GM23248 (cell line): ENCODE measurements around the gene VAV2. TPM values are rescaled to one million over a fixed set of nuclear protein-coding genes. Genes with fewer than 3 reads are reported as not detected.
"Not testable (repeated sequence)": the region's sequence is repeated elsewhere in the genome, so short reads cannot be mapped to it uniquely, and the experiment has no call there.

Experiments
- DNase-seq: peaks from one replicate; pipeline ENCODE4 v3.0.0-alpha.2; 2015
- H2AFZ ChIP-seq: fragments of 200-600 bp; sonication (generic); 2 replicates; pipeline ENCODE4 v1.6.1; 2016; ENCODE audit warnings: antibody characterized with exemption
- H3F3A ChIP-seq: fragments of 200-600 bp; sonication (generic); 2 replicates; pipeline ENCODE4 v1.6.1; 2016; ENCODE audit warnings: mild to moderate bottlenecking, antibody characterized with exemption, mixed run types; ENCODE audit not compliant: insufficient read depth
- H3K27ac ChIP-seq: fragments of 200-600 bp; sonication (generic); 2 replicates; pipeline ENCODE4 v1.5.1; 2016; ENCODE audit warnings: mild to moderate bottlenecking
- H3K27me3 ChIP-seq: fragments of 200-600 bp; sonication (generic); replicated peaks from 2 replicates; pipeline ENCODE4 v1.6.1; 2016; ENCODE audit warnings: mild to moderate bottlenecking; ENCODE audit not compliant: insufficient read depth
- H3K36me3 ChIP-seq: fragments of 200-600 bp; sonication (generic); 2 replicates; pipeline ENCODE4 v1.6.1; 2016; ENCODE audit warnings: low read depth, mild to moderate bottlenecking
- H3K4me1 ChIP-seq: fragments of 200-600 bp; sonication (generic); 2 replicates; pipeline ENCODE4 v1.6.1; 2016; ENCODE audit warnings: mild to moderate bottlenecking; ENCODE audit not compliant: insufficient read depth
- H3K4me2 ChIP-seq: fragments of 200-600 bp; sonication (generic); one replicate; pipeline ENCODE4 v1.6.1; 2016; ENCODE audit warnings: mild to moderate bottlenecking; ENCODE audit not compliant: unreplicated experiment
- H3K4me3 ChIP-seq: fragments of 200-600 bp; sonication (generic); 2 replicates; pipeline ENCODE4 v1.5.1; 2016; ENCODE audit warnings: mild to moderate bottlenecking
- H3K79me2 ChIP-seq: fragments of 200-600 bp; sonication (generic); 2 replicates; pipeline ENCODE4 v1.6.1; 2016; ENCODE audit warnings: mild to moderate bottlenecking; ENCODE audit not compliant: insufficient read depth
- H3K9ac ChIP-seq: fragments of 200-600 bp; sonication (generic); 2 replicates; pipeline ENCODE4 v1.6.1; 2016; ENCODE audit warnings: mild to moderate bottlenecking
- H3K9me2 ChIP-seq: fragments of 200-600 bp; sonication (generic); 2 replicates; pipeline ENCODE4 v1.6.1; 2016; ENCODE audit warnings: mixed run types, mild to moderate bottlenecking, moderate library complexity; ENCODE audit not compliant: insufficient read depth
- H3K9me3 ChIP-seq: fragments of 200-600 bp; sonication (generic); one replicate; pipeline ENCODE4 v1.6.1; 2017; ENCODE audit warnings: low read depth
- H4K20me1 ChIP-seq: fragments of 200-600 bp; sonication (generic); 2 replicates; pipeline ENCODE4 v1.6.0; 2016; ENCODE audit not compliant: insufficient read depth
- EZH2 ChIP-seq: fragments of 200-600 bp; sonication (generic); IDR thresholded peaks from 2 replicates; pipeline ENCODE4 v1.6.1; 2018; ENCODE audit warnings: antibody characterized with exemption, mild to moderate bottlenecking; ENCODE audit not compliant: insufficient read depth, poor library complexity, severe bottlenecking
- EZH2phosphoT487 ChIP-seq: fragments of 200-600 bp; sonication (generic); IDR thresholded peaks from 2 replicates; pipeline ENCODE4 v1.6.1; 2018; ENCODE audit warnings: antibody characterized with exemption, moderate library complexity, mild to moderate bottlenecking, low read depth; ENCODE audit not compliant: insufficient read depth
- WGBS, 2 experiments: methylation state at CpG; one replicate each; pipeline ENCODE4 v1.1.6; 2015 to 2017; ENCODE audit warnings: low lambda C conversion rate in 2 of 2, low coverage in 1 of 2; ENCODE audit errors: missing lambda C conversion rate in 2 of 2; 5-methylcytosine and 5-hydroxymethylcytosine counted together
- in situ Hi-C: fragments of 300-500 bp; cut with MboI; formaldehyde crosslinking; loops from 2 replicates; pipeline ENCODE4 v1.15.0; 2020
- polyA plus RNA-seq: library from polyadenylated mRNA; unstranded; fragments of >200 nt; fragmentation: Nextera tagmentation; extraction: Ambion mirVana; gene quantifications from 2 replicates; pipeline ENCODE4 v1.2.1, GENCODE V29; 2016
- total RNA-seq: library from RNA; depleted of rRNA; stranded (reverse); fragments of >200 nt; shearing (Covaris generic); gene quantifications from 2 replicates; pipeline ENCODE4 v1.2.3, GENCODE V29; 2014

Gene VAV2
- total and polyA plus RNA-seq, 2 experiments from 2014 or later = 6.7 to 9.0 TPM

DNA sequence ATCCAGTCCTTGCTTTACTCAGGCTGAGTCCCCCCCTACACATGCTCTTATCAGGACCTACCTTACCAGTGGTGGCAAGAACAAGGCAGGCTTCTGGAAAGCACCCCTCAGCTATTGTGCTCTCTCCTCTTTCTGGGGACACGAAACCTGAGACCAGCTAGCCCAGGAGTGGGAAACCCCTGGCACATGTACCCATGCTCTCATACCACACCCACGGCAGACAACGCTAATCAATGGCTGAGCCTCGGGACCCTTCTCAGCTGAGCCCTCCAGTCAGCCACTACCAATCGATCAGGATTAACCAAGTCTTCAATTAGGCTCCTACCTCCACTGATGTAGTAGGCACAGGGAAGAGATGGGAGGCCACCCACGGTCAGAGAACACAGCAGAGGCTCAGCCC is 65.1 kb downstream of the VAV2 start:
- TF ChIP-seq EZH2 (no peak), EZH2phosphoT487 (no peak)
- no peak overlapping the region for H3K4me3 ChIP-seq
- in situ Hi-C loops = no loop called here
- H3K9me2 ChIP-seq = no peaks in the 10 kb centered on the region
- H3K4me1 ChIP-seq = no peaks in the 10 kb centered on the region
- H2AFZ ChIP-seq = no peak overlapping the region
- H3K4me2 ChIP-seq = no peak overlapping the region
- no peaks in the 10 kb centered on the region for H3K36me3 ChIP-seq
- no peaks in the 10 kb centered on the region for H3K27me3 ChIP-seq
- no peaks in the 10 kb centered on the region for H3K9me3 ChIP-seq
- DNase-seq = no peak
- no peak overlapping the region for H3K9ac ChIP-seq
- no peak overlapping the region for H3K27ac ChIP-seq
- 0 out of 2 replicates have a peak, but pooled peaks cover 3% of the 10 kb centered on the region for H4K20me1 ChIP-seq
- peaks cover 37% of the 10 kb centered on the region for H3K79me2 ChIP-seq
- 65 to 70% methylated on average over 6 of the region's 6 CpGs for WGBS, 2 experiments
- no peaks in the 10 kb centered on the region for H3F3A ChIP-seq

- Histone ChIP-seq H3K4me3 (no peak overlapping the region), H3K4me2 (no peak overlapping the region), H3K36me3 (no peaks in the 10 kb centered on the region), H3F3A (no peaks in the 10 kb centered on the region), H3K79me2 (peaks cover 45% of the 10 kb centered on the region), H4K20me1 (0 out of 2 replicates have a peak, but pooled peaks cover 3% of the 10 kb centered on the region), H3K9ac (no peak overlapping the region), H3K9me3 (no peaks in the 10 kb centered on the region), H3K27ac (no peak overlapping the region), H3K9me2 (no peaks in the 10 kb centered on the region), H2AFZ (no peak overlapping the region), H3K27me3 (no peaks in the 10 kb centered on the region), H3K4me1 (no peaks in the 10 kb centered on the region)
- WGBS, 2 experiments = 95 to 96% methylated on average over 9 of the region's 9 CpGs
- TF ChIP-seq EZH2phosphoT487 = no peak
- in situ Hi-C loops = no loop called here
- DNase-seq = no peak
Observed at GRCh38 chr9:133926165-133926856, 65.8 kb downstream of the VAV2 start.

DNA sequence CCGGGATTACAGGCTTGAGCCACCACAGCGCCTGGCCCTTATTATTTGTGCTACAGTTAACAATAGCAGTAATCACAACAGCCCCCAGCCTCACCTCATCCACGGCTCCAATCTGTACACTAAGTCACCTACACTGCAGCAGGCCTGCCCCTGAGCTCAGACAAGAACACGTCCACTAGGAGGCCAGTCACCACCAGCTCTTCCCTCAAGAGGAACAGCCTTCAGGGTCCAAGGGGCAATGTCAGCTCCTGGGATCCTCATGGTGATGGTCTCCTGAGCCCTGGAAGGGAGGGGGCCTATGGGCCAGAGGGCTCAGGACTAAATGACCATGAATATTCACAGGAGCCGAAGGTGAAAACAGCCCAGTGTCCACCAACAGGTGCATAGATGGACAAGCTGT is 67.7 kb downstream of the VAV2 start:
- Histone ChIP-seq H3K27me3 (no peaks in the 10 kb centered on the region), H3K36me3 (no peaks in the 10 kb centered on the region), H3K9me3 (no peaks in the 10 kb centered on the region), H3K4me2 (no peak overlapping the region), H3K9me2 (no peaks in the 10 kb centered on the region), H3K27ac (no peak overlapping the region), H3F3A (no peaks in the 10 kb centered on the region), H3K4me1 (no peaks in the 10 kb centered on the region), H2AFZ (no peak overlapping the region), H4K20me1 (0 out of 2 replicates have a peak, but pooled peaks cover 3% of the 10 kb centered on the region), H3K4me3 (no peak overlapping the region), H3K79me2 (peaks cover 59% of the 10 kb centered on the region), H3K9ac (no peak overlapping the region)
- no peak for DNase-seq
- in situ Hi-C loops = no loop called here
- WGBS, 2 experiments = 97 to 100% methylated on average over 5 of the region's 5 CpGs
- TF ChIP-seq EZH2 = no peak
- TF ChIP-seq EZH2phosphoT487 = no peak

GRCh38 chr9:133923608-133924007 is 68.5 kb downstream of the VAV2 start:
- H3K4me3 ChIP-seq, H3K9me3 ChIP-seq, H4K20me1 ChIP-seq, H3K27me3 ChIP-seq, DNase-seq, H3F3A ChIP-seq, H3K4me2 ChIP-seq, H2AFZ ChIP-seq, H3K9ac ChIP-seq, H3K27ac ChIP-seq, H3K36me3 ChIP-seq, H3K4me1 ChIP-seq, in situ Hi-C loops, H3K9me2 ChIP-seq: not testable (repeated sequence)
- WGBS, 2 experiments = 83 to 98% methylated on average over 2 of the region's 2 CpGs
- H3K79me2 ChIP-seq = peaks cover 59% of the 10 kb centered on the region

DNA sequence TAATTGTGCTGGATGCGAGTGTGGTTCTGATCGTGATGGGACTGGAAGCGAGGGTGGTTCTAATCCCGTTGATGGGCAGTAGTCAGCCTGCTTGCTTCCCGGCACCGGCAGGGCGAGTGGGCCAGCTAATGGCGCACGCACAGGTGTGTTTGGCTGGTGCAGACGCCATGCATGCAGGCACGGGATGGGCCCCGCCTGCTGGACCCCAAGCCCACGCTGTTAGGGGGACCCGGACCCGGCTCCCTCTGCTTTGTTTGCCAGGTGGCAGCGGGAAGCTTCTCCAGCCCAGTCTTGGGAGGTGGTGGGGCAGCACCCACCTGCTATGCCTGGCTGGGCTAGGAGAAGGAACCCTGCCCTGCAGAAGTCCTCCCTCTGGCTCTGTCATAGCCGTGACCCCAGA is 70.3 kb downstream of the VAV2 start:
- Histone ChIP-seq H3K36me3 (no peaks in the 10 kb centered on the region), H3K4me1 (no peaks in the 10 kb centered on the region), H3K4me3 (no peak overlapping the region), H2AFZ (no peak overlapping the region), H3F3A (no peaks in the 10 kb centered on the region), H3K79me2 (peaks cover 55% of the 10 kb centered on the region), H3K9ac (no peak overlapping the region), H3K27ac (no peak overlapping the region), H3K9me3 (no peaks in the 10 kb centered on the region), H3K9me2 (no peaks in the 10 kb centered on the region), H4K20me1 (peaks cover 3% of the 10 kb centered on the region; the same call in 1 of the 2 replicates), H3K4me2 (no peak overlapping the region), H3K27me3 (no peaks in the 10 kb centered on the region)
- TF ChIP-seq EZH2phosphoT487 = no peak
- no peak for TF ChIP-seq EZH2
- 89 to 90% methylated on average over 16 to 17 of the region's 17 CpGs for WGBS, 2 experiments
- no peak for DNase-seq
- in situ Hi-C loops = no loop called here
